Raji (cell line): ENCODE measurements around the gene C9orf152.

Experiments
- POLR2A ChIP-seq: IDR thresholded peaks from 2 replicates; pipeline ENCODE4 v1.6.1; 2011; ENCODE audit warnings: low read depth, low read length, control low read depth; ENCODE audit not compliant: insufficient read depth

C9orf152 gene

GRCh38 chr9:110168486-110168885, 39.5 kb downstream of the C9orf152 start:
- no peak for TF ChIP-seq POLR2A

GRCh38 chr9:110161940-110162339, 46.0 kb downstream of the C9orf152 start:
- no peak for TF ChIP-seq POLR2A

- no peak for TF ChIP-seq POLR2A
Observed at GRCh38 chr9:110160685-110161084, 47.3 kb downstream of the C9orf152 start.

- no peak for TF ChIP-seq POLR2A
Observed at GRCh38 chr9:110160123-110160522, 47.8 kb downstream of the C9orf152 start.

GRCh38 chr9:110157823-110158664, 49.9 kb downstream of the C9orf152 start:
- no peak for TF ChIP-seq POLR2A

- no peak for TF ChIP-seq POLR2A
Observed at GRCh38 chr9:110156902-110157301, 51.1 kb downstream of the C9orf152 start.

- no peak for TF ChIP-seq POLR2A
Observed at GRCh38 chr9:110156416-110156815, 51.5 kb downstream of the C9orf152 start.

- TF ChIP-seq POLR2A, result no peak
Observed at GRCh38 chr9:110155751-110156150, 52.2 kb downstream of the C9orf152 start.

- no peak for TF ChIP-seq POLR2A
Observed at GRCh38 chr9:110153431-110153830, 54.5 kb downstream of the C9orf152 start.

GRCh38 chr9:110152704-110153374, 55.1 kb downstream of the C9orf152 start:
- no peak for TF ChIP-seq POLR2A
